Transverse colon (tissue), 3 donors: ENCODE results near the gene VAV1.

Experiments used
- EP300 ChIP-seq: sonication (generic); formaldehyde crosslinking; IDR thresholded peaks from one replicate; pipeline ENCODE4 v1.6.1; 2017; ENCODE audit warnings: antibody characterized with exemption, low read depth
- POLR2A ChIP-seq: fragments of 450-650 bp; IDR thresholded peaks from one replicate; pipeline ENCODE4 v1.6.1; 2016; ENCODE audit warnings: antibody characterized with exemption, mild to moderate bottlenecking, moderate library complexity
- TF ChIP-seq, protein P1 (sequence below), 5 experiments: fragments of 200-600 bp in 3 of 5; fragments of 450-650 bp in 2 of 5; sonication (generic) in 3 of 5; IDR thresholded peaks; 1 replicate in 2 of 5; 2 replicates in 3 of 5; pipeline ENCODE4 v1.5.1; 2016 to 2017; ENCODE audit warnings: antibody characterized with exemption in 5 of 5, inconsistent platforms in 3 of 5, mild to moderate bottlenecking in 2 of 5, moderate library complexity in 1 of 5

DNA sequence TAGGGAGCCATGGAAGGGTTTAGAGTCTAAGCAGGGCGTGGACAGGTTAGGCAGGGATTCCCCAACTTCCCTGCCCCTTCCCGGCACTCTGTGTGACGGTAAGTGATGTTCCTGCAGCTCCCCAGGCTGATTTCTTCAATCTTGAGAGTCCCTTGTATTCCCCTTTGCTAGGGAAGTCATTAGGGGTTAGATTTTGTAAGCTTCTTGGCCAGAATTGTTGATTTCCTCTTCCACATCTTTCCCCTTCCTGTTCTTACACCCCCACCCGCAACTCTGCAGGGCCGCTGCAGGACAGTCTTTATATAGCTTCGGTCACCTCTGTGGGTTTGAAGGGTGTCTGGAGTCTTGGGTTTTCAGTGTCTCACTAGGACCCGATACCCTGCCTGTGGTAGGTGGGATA lies 104.2 kb downstream of the VAV1 start:
- TF ChIP-seq, protein P1, sequence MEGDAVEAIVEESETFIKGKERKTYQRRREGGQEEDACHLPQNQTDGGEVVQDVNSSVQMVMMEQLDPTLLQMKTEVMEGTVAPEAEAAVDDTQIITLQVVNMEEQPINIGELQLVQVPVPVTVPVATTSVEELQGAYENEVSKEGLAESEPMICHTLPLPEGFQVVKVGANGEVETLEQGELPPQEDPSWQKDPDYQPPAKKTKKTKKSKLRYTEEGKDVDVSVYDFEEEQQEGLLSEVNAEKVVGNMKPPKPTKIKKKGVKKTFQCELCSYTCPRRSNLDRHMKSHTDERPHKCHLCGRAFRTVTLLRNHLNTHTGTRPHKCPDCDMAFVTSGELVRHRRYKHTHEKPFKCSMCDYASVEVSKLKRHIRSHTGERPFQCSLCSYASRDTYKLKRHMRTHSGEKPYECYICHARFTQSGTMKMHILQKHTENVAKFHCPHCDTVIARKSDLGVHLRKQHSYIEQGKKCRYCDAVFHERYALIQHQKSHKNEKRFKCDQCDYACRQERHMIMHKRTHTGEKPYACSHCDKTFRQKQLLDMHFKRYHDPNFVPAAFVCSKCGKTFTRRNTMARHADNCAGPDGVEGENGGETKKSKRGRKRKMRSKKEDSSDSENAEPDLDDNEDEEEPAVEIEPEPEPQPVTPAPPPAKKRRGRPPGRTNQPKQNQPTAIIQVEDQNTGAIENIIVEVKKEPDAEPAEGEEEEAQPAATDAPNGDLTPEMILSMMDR (IDR thresholded peaks at IDR 0.05), result no peak
- TF ChIP-seq EP300, result no peak
- no peak for TF ChIP-seq POLR2A
